Neural progenitor cell (in vitro differentiated cells): ENCODE results near the gene FILIP1. TPM values are rescaled to one million over a fixed set of nuclear protein-coding genes. Genes with fewer than 3 reads are reported as not detected.
A peak's percentile ranks its signal among the peaks of the same experiment; 100 is the strongest.

Experiments
- DNase-seq: peaks from one replicate; pipeline ENCODE4 v3.0.0-alpha.2; 2016; ENCODE audit warnings: low spot score
- H2AFZ ChIP-seq: fragments of 200-600 bp; sonication (generic); replicated peaks from 2 replicates; pipeline ENCODE4 v1.6.1; 2016; ENCODE audit warnings: antibody characterized with exemption
- H3F3A ChIP-seq: fragments of 200-600 bp; sonication (generic); 2 replicates; pipeline ENCODE4 v1.6.1; 2016; ENCODE audit warnings: antibody characterized with exemption, low read depth
- H3K27ac ChIP-seq: fragments of 200-600 bp; sonication (generic); 2 replicates; pipeline ENCODE4 v1.5.1; 2016; ENCODE audit warnings: mild to moderate bottlenecking
- H3K27me3 ChIP-seq: fragments of 200-600 bp; sonication (generic); 2 replicates; pipeline ENCODE4 v1.6.1; 2016; ENCODE audit warnings: mild to moderate bottlenecking, moderate library complexity
- H3K36me3 ChIP-seq: fragments of 200-600 bp; sonication (generic); 2 replicates; pipeline ENCODE4 v1.5.1; 2016
- H3K4me1 ChIP-seq: fragments of 200-600 bp; sonication (generic); 2 replicates; pipeline ENCODE4 v1.6.1; 2016; ENCODE audit warnings: mixed run types
- H3K4me2 ChIP-seq: fragments of 200-600 bp; sonication (generic); 2 replicates; pipeline ENCODE4 v1.6.1; 2016
- H3K4me3 ChIP-seq: fragments of 200-600 bp; sonication (generic); 2 replicates; pipeline ENCODE4 v1.5.1; 2016
- H3K79me2 ChIP-seq: fragments of 200-600 bp; sonication (generic); 2 replicates; pipeline ENCODE4 v1.6.1; 2016; ENCODE audit warnings: low read depth
- H3K9ac ChIP-seq: fragments of 200-600 bp; sonication (generic); 2 replicates; pipeline ENCODE4 v1.6.1; 2016
- H3K9me3 ChIP-seq: fragments of 200-600 bp; sonication (generic); 2 replicates; pipeline ENCODE4 v1.5.1; 2016; ENCODE audit warnings: low read depth
- H4K20me1 ChIP-seq: fragments of 200-600 bp; sonication (generic); 2 replicates; pipeline ENCODE4 v1.6.1; 2016; ENCODE audit warnings: low read depth
- H3K27ac Mint-ChIP-seq: 3 replicates; pipeline ENCODE4 v1.8.0; 2021; ENCODE audit warnings: mixed read lengths
- H3K27me3 Mint-ChIP-seq: 2 replicates; pipeline ENCODE4 v1.8.0; 2022; ENCODE audit warnings: low read depth, mild to moderate bottlenecking, inconsistent platforms, moderate library complexity, mixed read lengths; ENCODE audit not compliant: insufficient read depth
- H3K36me3 Mint-ChIP-seq: 3 replicates; pipeline ENCODE4 v1.8.0; 2021; ENCODE audit warnings: mixed read lengths
- H3K4me1 Mint-ChIP-seq: 3 replicates; pipeline ENCODE4 v1.8.0; 2021; ENCODE audit warnings: mixed read lengths
- H3K4me3 Mint-ChIP-seq: 3 replicates; pipeline ENCODE4 v1.8.0; 2021; ENCODE audit warnings: mild to moderate bottlenecking, moderate library complexity, mixed read lengths
- H3K9me3 Mint-ChIP-seq: 3 replicates; pipeline ENCODE4 v1.8.0; 2020; ENCODE audit warnings: mixed read lengths
- CTCF ChIP-seq: fragments of 200-600 bp; sonication (generic); IDR thresholded peaks from 2 replicates; pipeline ENCODE4 v1.5.1; 2017; ENCODE audit warnings: antibody characterized with exemption, mild to moderate bottlenecking
- EZH2 ChIP-seq: fragments of 200-600 bp; sonication (generic); IDR thresholded peaks from 2 replicates; pipeline ENCODE4 v1.6.1; 2017; ENCODE audit warnings: antibody characterized with exemption, mild to moderate bottlenecking, moderate library complexity
- EZH2phosphoT487 ChIP-seq: fragments of 200-600 bp; sonication (generic); IDR thresholded peaks from 2 replicates; pipeline ENCODE4 v1.6.1; 2017; ENCODE audit warnings: antibody characterized with exemption
- total RNA-seq: library from RNA; depleted of rRNA; stranded (reverse); fragments of >200 nt; gene quantifications from 2 replicates; pipeline ENCODE4 v1.2.3, GENCODE V29; 2015; ENCODE audit warnings: low replicate concordance

FILIP1 gene
- total RNA-seq, 1 donor from 2014 or later = 22.6 TPM

GRCh38 chr6:75282706-75283105 lies 210.9 kb downstream of the FILIP1 start:
- Histone ChIP-seq H3K9ac (peak overlapping the region; percentile 10), H3K27ac (no peak overlapping the region)

DNA sequence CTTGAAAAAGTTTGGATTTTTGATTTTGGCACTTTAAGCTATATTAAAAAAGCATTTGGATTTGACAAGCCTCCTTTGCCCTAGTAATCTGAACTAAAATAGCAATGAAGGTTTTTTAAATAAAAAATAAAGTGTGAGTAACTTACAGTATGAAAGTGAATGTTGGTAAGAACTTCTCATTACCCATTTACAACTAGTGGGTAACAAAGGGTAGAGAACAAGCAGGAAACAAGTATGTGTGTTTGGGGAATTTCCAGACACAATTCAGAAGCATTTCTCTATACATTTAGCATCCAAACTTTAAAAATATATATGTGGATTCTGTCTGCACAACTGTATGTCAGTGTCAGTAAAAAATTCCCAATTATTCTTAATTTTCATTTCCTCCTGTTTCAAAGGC lies 211.9 kb downstream of the FILIP1 start:
- H3K4me3 ChIP-seq = peak overlapping the region; percentile 75
- no peak overlapping the region for H2AFZ ChIP-seq
- Mint-ChIP-seq H3K27ac (no peak overlapping the region), H3K4me1 (peaks cover 13% of the 10 kb centered on the region), H3K9me3 (no peaks in the 10 kb centered on the region), H3K36me3 (peaks cover 3% of the 10 kb centered on the region), H3K4me3 (no peak overlapping the region), H3K27me3 (no peaks in the 10 kb centered on the region)
- peaks cover 11% of the 10 kb centered on the region for H3F3A ChIP-seq
- DNase-seq = no peak
- peaks cover 87% of the 10 kb centered on the region for H3K79me2 ChIP-seq
- no peaks in the 10 kb centered on the region for H3K36me3 ChIP-seq
- no peak for TF ChIP-seq CTCF
- TF ChIP-seq EZH2phosphoT487 = no peak
- peaks cover 20% of the 10 kb centered on the region for H4K20me1 ChIP-seq
- no peaks in the 10 kb centered on the region for H3K9me3 ChIP-seq
- no peak overlapping the region for H3K27ac ChIP-seq
- H3K9ac ChIP-seq = peak overlapping the region; percentile 46
- no peaks in the 10 kb centered on the region for H3K27me3 ChIP-seq
- peaks cover 44% of the 10 kb centered on the region for H3K4me1 ChIP-seq
- H3K4me2 ChIP-seq = peak overlapping the region; percentile 77

More at GRCh38 chr6:75282706-75283105, 210.9 kb downstream of the FILIP1 start:
- peaks cover 44% of the 10 kb centered on the region for H3K4me1 ChIP-seq
- H3K4me3 Mint-ChIP-seq = no peak overlapping the region
- peaks cover 11% of the 10 kb centered on the region for H3F3A ChIP-seq
- no peak overlapping the region for H2AFZ ChIP-seq
- H3K27ac Mint-ChIP-seq = no peak overlapping the region
- no peak for DNase-seq
- H3K36me3 ChIP-seq = no peaks in the 10 kb centered on the region
- H3K27me3 Mint-ChIP-seq = no peaks in the 10 kb centered on the region
- H3K4me2 ChIP-seq = peak overlapping the region; percentile 77
- TF ChIP-seq EZH2 = no peak
- TF ChIP-seq CTCF = no peak
- TF ChIP-seq EZH2phosphoT487 = no peak
- peak overlapping the region; percentile 75 for H3K4me3 ChIP-seq
- no peaks in the 10 kb centered on the region for H3K9me3 Mint-ChIP-seq
- H3K36me3 Mint-ChIP-seq = peaks cover 3% of the 10 kb centered on the region
- no peaks in the 10 kb centered on the region for H3K9me3 ChIP-seq
- H3K79me2 ChIP-seq = peaks cover 76% of the 10 kb centered on the region
- peaks cover 20% of the 10 kb centered on the region for H4K20me1 ChIP-seq
- peaks cover 13% of the 10 kb centered on the region for H3K4me1 Mint-ChIP-seq
- no peaks in the 10 kb centered on the region for H3K27me3 ChIP-seq

DNA sequence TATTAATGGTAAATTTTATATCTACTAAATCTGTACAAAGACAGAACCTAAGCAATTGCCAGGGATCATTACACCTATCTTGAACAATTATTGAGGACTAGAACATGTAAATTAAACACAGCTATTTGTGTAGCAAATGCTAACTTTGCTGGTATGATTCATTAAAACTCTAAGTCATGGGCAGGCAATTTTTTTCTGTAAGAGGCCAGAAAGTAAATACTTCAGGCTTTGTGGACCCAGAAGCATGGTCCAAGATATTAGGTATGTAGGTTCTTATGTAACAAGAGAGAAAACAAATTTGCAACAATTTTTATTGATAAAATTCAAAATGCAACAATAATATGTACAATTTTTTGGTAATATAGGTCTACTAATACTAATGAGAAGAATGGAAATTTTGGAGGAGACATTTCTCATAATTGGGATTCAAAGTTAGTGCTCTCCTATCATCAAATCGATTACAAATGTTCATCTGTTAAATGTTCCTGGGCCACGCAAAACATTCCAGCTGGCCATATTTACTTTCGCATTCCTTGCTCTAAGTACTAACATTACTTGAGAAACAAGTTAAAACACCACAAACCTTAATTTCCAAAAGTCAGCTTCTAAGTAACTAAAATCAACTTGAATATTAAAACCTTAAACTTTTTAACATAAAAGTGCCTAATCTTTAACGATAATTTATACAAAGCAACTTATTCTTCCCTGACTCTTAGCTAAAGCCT lies 213.3 kb downstream of the FILIP1 start:
- H3K4me3 ChIP-seq = peak overlapping the region; percentile 75
- peaks cover 11% of the 10 kb centered on the region for H3K4me1 Mint-ChIP-seq
- no peak for DNase-seq

More for the DNA sequence above, 213.3 kb downstream of the FILIP1 start:
- peaks cover 47% of the 10 kb centered on the region for H3K4me1 ChIP-seq
- no peaks in the 10 kb centered on the region for H3K27me3 ChIP-seq
- H3K79me2 ChIP-seq = peaks cover 94% of the 10 kb centered on the region
- H3F3A ChIP-seq = peaks cover 10% of the 10 kb centered on the region
- Mint-ChIP-seq H3K27me3 (no peaks in the 10 kb centered on the region), H3K9me3 (no peaks in the 10 kb centered on the region), H3K27ac (no peak overlapping the region), H3K36me3 (peaks cover 4% of the 10 kb centered on the region), H3K4me3 (no peak overlapping the region)
- no peak overlapping the region for H3K9ac ChIP-seq
- H3K36me3 ChIP-seq = no peaks in the 10 kb centered on the region
- TF ChIP-seq CTCF = no peak
- no peak for TF ChIP-seq EZH2
- no peak for TF ChIP-seq EZH2phosphoT487
- H4K20me1 ChIP-seq = peaks cover 20% of the 10 kb centered on the region
- H2AFZ ChIP-seq = no peak overlapping the region
- no peak overlapping the region for H3K27ac ChIP-seq
- peak overlapping the region; percentile 77 for H3K4me2 ChIP-seq
- no peaks in the 10 kb centered on the region for H3K9me3 ChIP-seq
